ENCODE measurements around the gene UHMK1. TPM values are rescaled to one million over a fixed set of nuclear protein-coding genes. Genes with fewer than 3 reads are reported as not detected.

Gene UHMK1
- total RNA-seq, 1 experiment from 2014 or later: 75.1 TPM

DNA sequence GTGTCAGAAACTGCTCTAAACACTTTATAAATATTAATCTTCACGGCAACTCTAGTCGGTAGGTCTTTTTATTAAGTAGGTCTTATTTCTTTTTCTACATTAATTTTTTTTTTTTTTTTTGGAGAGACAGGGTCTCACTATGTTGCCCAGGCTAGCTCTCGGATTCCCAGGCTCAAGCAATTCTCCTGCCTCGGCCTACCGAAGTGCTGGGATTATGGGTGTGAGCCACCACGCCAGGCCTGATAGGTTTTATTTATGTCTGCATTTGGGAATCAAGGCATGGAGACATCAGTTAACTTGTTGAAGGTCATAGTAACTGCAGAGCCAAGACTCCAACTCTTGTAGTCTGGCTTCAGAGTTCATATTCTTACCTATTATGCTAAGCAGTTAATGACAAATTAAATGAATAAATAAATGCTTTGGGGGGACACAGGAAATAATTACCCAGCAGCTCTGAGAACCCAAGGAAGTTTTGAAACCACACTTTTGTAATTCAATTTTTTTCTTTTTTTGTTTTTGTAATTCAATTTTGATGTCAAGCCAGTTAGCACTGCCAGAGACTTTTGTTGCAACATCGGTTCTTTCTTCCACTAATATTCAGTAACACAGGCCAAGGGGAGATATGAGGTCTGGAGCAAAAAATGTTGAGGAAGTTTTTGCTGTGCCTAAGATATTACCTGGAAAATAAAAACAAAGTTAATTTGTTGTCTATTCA, 54.5 kb downstream of the UHMK1 start (continued):
- no peak for TF ChIP-seq REST (IDR thresholded peaks at IDR 0.05; ENCODE audit: low read depth)
- TF ChIP-seq CTCF (IDR thresholded peaks at IDR 0.05 in 2 of 3, conservative IDR thresholded peaks at IDR 0.05 in 1 of 3; ENCODE audit: borderline replicate concordance in 1 of 3, insufficient read depth in 1 of 3, low read depth in 2 of 3, low read length in 2 of 3): no peak
- TF ChIP-seq MAX (IDR thresholded peaks at IDR 0.05): no peak
- TF ChIP-seq FOSL1 (IDR thresholded peaks at IDR 0.05; ENCODE audit: low read depth): no peak

- Histone ChIP-seq H3K27ac (ENCODE audit: low read depth, low read length) (no peak overlapping the region), H3K27me3 (ENCODE audit: insufficient read depth, low read length) (no peaks in the 10 kb centered on the region), H3K9me2 (ENCODE audit: insufficient read depth) (no peaks in the 10 kb centered on the region), H3K4me1 (ENCODE audit: control insufficient read depth in 1 of 2, insufficient read depth in 2 of 2, low read length in 2 of 2) (no peaks in the 10 kb centered on the region), H3K4me2 (ENCODE audit: low read length) (no peak overlapping the region), H3K9ac (ENCODE audit: low read length) (no peak overlapping the region), H3K36me3 (ENCODE audit: control insufficient read depth in 1 of 2, insufficient read depth in 2 of 2, low read length in 2 of 2) (no peaks in the 10 kb centered on the region), H2AFZ (ENCODE audit: low read depth, low read length, poor library complexity, severe bottlenecking) (no peak overlapping the region), H3K4me3 (replicated peaks in 1 of 2; ENCODE audit: low read depth in 1 of 2, low read length in 2 of 2) (no peak overlapping the region), H3K79me2 (ENCODE audit: insufficient read depth, low read length) (no peaks in the 10 kb centered on the region), H4K20me1 (ENCODE audit: insufficient read depth) (no peaks in the 10 kb centered on the region), H3K9me3 (ENCODE audit: control insufficient read depth in 1 of 2, insufficient read depth in 1 of 2, low read depth in 1 of 2, low read length in 2 of 2) (no peaks in the 10 kb centered on the region)
- CTCF ChIA-PET: no interaction called here
- RAD21 ChIA-PET (ENCODE audit: low non-redundant PET in 1 of 2, low total read pairs in 2 of 2, uncharacterized antibody in 2 of 2, unreplicated experiment in 2 of 2): no interaction called here
- DNase-seq (ENCODE audit: low read depth, low spot score) (no peak), ATAC-seq (no peak)
- TF ChIP-seq JUND (IDR thresholded peaks at IDR 0.05): no peak
- no peak for TF ChIP-seq SRF (IDR thresholded peaks at IDR 0.05; ENCODE audit: low read depth)
- POLR2A ChIA-PET: no interaction called here
- intact Hi-C loops (cut with micrococcal nuclease): no loop called here
- BruUV-seq (replicated peaks): no TSS peak
Observed at GRCh38 chr1:162552684-162553252, 55.1 kb downstream of the UHMK1 start.

Measured in HCT116 (cell line).